GM23338 (cell line): ENCODE results near the gene RNF8. TPM values are rescaled to one million over a fixed set of nuclear protein-coding genes. Genes with fewer than 3 reads are reported as not detected.

ENCODE experiments used
- ATAC-seq: fragments of 200-7000 bp; cut with Tn5 transposase; 3 replicates; pipeline ENCODE4 v1.9.1; 2020
- DNase-seq: peaks from one replicate; pipeline ENCODE4 v3.0.0-alpha.2; 2015; ENCODE audit warnings: low spot score
- H2AFZ ChIP-seq: fragments of 200-600 bp; sonication (generic); 2 replicates; pipeline ENCODE4 v1.8.0; 2016; ENCODE audit warnings: antibody characterized with exemption, mild to moderate bottlenecking, moderate library complexity
- H3F3A ChIP-seq: fragments of 200-600 bp; sonication (generic); replicated peaks from 2 replicates; pipeline ENCODE4 v1.8.0; 2017; ENCODE audit warnings: antibody characterized with exemption, mixed run types, low read depth
- H3K27ac ChIP-seq: fragments of 200-600 bp; sonication (generic); 2 replicates; pipeline ENCODE4 v1.6.1; 2016; ENCODE audit warnings: low read depth
- H3K27me3 ChIP-seq: fragments of 200-600 bp; sonication (generic); 2 replicates; pipeline ENCODE4 v1.8.0; 2016; ENCODE audit warnings: mild to moderate bottlenecking, mixed run types, moderate library complexity; ENCODE audit not compliant: insufficient read depth
- H3K36me3 ChIP-seq: fragments of 200-600 bp; sonication (generic); 2 replicates; pipeline ENCODE4 v1.8.0; 2016; ENCODE audit warnings: mild to moderate bottlenecking; ENCODE audit not compliant: insufficient read depth
- H3K4me1 ChIP-seq: fragments of 200-600 bp; sonication (generic); 2 replicates; pipeline ENCODE4 v1.8.0; 2016; ENCODE audit warnings: mild to moderate bottlenecking, moderate library complexity; ENCODE audit not compliant: insufficient read depth
- H3K4me2 ChIP-seq: fragments of 200-600 bp; sonication (generic); 2 replicates; pipeline ENCODE4 v1.7.1; 2017; ENCODE audit warnings: mixed run types
- H3K4me3 ChIP-seq: fragments of 200-600 bp; sonication (generic); 2 replicates; pipeline ENCODE4 v1.6.1; 2016; ENCODE audit warnings: mixed run types
- H3K79me2 ChIP-seq: fragments of 200-600 bp; sonication (generic); replicated peaks from 2 replicates; pipeline ENCODE4 v1.8.0; 2017; ENCODE audit warnings: mild to moderate bottlenecking; ENCODE audit not compliant: insufficient read depth
- H3K9me2 ChIP-seq: fragments of 200-600 bp; sonication (generic); 2 replicates; pipeline ENCODE4 v1.8.0; 2017; ENCODE audit not compliant: insufficient read depth
- H4K20me1 ChIP-seq: fragments of 200-600 bp; sonication (generic); replicated peaks from 2 replicates; pipeline ENCODE4 v1.8.0; 2017; ENCODE audit warnings: mild to moderate bottlenecking; ENCODE audit not compliant: insufficient read depth
- H3K27ac Mint-ChIP-seq: 2 replicates; pipeline ENCODE4 v1.8.0; 2020; ENCODE audit warnings: inconsistent platforms, mild to moderate bottlenecking, moderate library complexity, mixed read lengths
- H3K27me3 Mint-ChIP-seq: 3 replicates; pipeline ENCODE4 v1.8.0; 2022; ENCODE audit warnings: low read depth, mild to moderate bottlenecking, moderate library complexity, mixed read lengths, inconsistent platforms; ENCODE audit not compliant: insufficient read depth, poor library complexity
- H3K36me3 Mint-ChIP-seq: 3 replicates; pipeline ENCODE4 v1.8.0; 2021; ENCODE audit warnings: low read depth, mild to moderate bottlenecking, inconsistent platforms, moderate library complexity, mixed read lengths
- H3K4me1 Mint-ChIP-seq: 3 replicates; pipeline ENCODE4 v1.8.0; 2020; ENCODE audit warnings: mild to moderate bottlenecking, inconsistent platforms, mixed read lengths
- H3K4me3 Mint-ChIP-seq: 3 replicates; pipeline ENCODE4 v1.8.0; 2021; ENCODE audit warnings: moderate library complexity, mild to moderate bottlenecking, inconsistent platforms, mixed read lengths
- H3K9me3 Mint-ChIP-seq: 3 replicates; pipeline ENCODE4 v1.8.0; 2020; ENCODE audit warnings: moderate library complexity, mild to moderate bottlenecking, inconsistent platforms, mixed read lengths
- CREB1 ChIP-seq: fragments of 250-450 bp; sonication (Bioruptor Pico); IDR thresholded peaks from 2 replicates; pipeline ENCODE4 v1.5.0; 2020; ENCODE audit warnings: low read depth, mild to moderate bottlenecking, moderate library complexity
- CTCF ChIP-seq, 2 experiments: fragments of 200-600 bp in 1 of 2; sonication (generic) in 1 of 2; conservative IDR thresholded peaks; 2 replicates each; pipeline versions ENCODE4 v1.5.1 to v1.6.1; 2016 to 2017; ENCODE audit warnings: antibody characterized with exemption in 2 of 2, low read depth in 2 of 2, mild to moderate bottlenecking in 2 of 2, moderate library complexity in 1 of 2
- ETS1 ChIP-seq: IDR thresholded peaks from 2 replicates; pipeline ENCODE4 v1.6.1; 2016; ENCODE audit warnings: antibody characterized with exemption
- EZH2 ChIP-seq: fragments of 200-600 bp; sonication (generic); IDR thresholded peaks from one replicate; pipeline ENCODE4 v1.8.0; 2017; ENCODE audit warnings: antibody characterized with exemption, mild to moderate bottlenecking, low read depth; ENCODE audit not compliant: unreplicated experiment
- EZH2phosphoT487 ChIP-seq: fragments of 200-600 bp; sonication (generic); IDR thresholded peaks from one replicate; pipeline ENCODE4 v1.8.1; 2018; ENCODE audit warnings: antibody characterized with exemption; ENCODE audit not compliant: unreplicated experiment
- JUNB ChIP-seq: IDR thresholded peaks from one replicate; pipeline ENCODE4 v1.6.1; 2016; ENCODE audit warnings: antibody characterized with exemption; ENCODE audit not compliant: unreplicated experiment
- NANOG ChIP-seq: IDR thresholded peaks from 2 replicates; pipeline ENCODE4 v1.6.1; 2016; ENCODE audit warnings: antibody characterized with exemption, borderline replicate concordance
- POLR2AphosphoS5 ChIP-seq: IDR thresholded peaks from 2 replicates; pipeline ENCODE4 v1.6.1; 2016; ENCODE audit warnings: antibody characterized with exemption, low read depth
- REST ChIP-seq: IDR thresholded peaks from one replicate; pipeline ENCODE4 v1.6.1; 2018; ENCODE audit warnings: antibody characterized with exemption; ENCODE audit not compliant: unreplicated experiment
- STAT1 ChIP-seq: IDR thresholded peaks from one replicate; pipeline ENCODE4 v1.6.1; 2016; ENCODE audit warnings: antibody characterized with exemption; ENCODE audit not compliant: unreplicated experiment
- ZNF114 ChIP-seq: fragments of 250-450 bp; sonication (Bioruptor Pico); IDR thresholded peaks from 2 replicates; pipeline ENCODE4 v1.5.0; 2020; ENCODE audit warnings: mild to moderate bottlenecking, moderate library complexity
- ZNF331 ChIP-seq: fragments of 250-450 bp; sonication (Bioruptor Pico); IDR thresholded peaks from 2 replicates; pipeline ENCODE4 v1.5.0; 2020; ENCODE audit warnings: low read depth, mild to moderate bottlenecking, moderate library complexity
- ZNF462 ChIP-seq: fragments of 250-450 bp; sonication (Bioruptor Pico); IDR thresholded peaks from 2 replicates; pipeline ENCODE4 v1.5.0; 2020; ENCODE audit warnings: mild to moderate bottlenecking, moderate library complexity
- polyA plus RNA-seq: library from polyadenylated mRNA; unstranded; fragments of >200 nt; fragmentation: Nextera tagmentation; extraction: Ambion mirVana; gene quantifications from 2 replicates; pipeline ENCODE4 v1.2.1, GENCODE V29; 2016
- total RNA-seq: library from RNA; depleted of rRNA; stranded (reverse); fragments of >200 nt; shearing (Covaris generic); gene quantifications from 2 replicates; pipeline ENCODE4 v1.2.3, GENCODE V29; 2014

RNF8 gene
- total and polyA plus RNA-seq, 2 experiments from 2014 or later: 41.6 to 55.2 TPM

- DNase-seq: no peak
- Mint-ChIP-seq H3K27me3 (peaks cover 2% of the 10 kb centered on the region), H3K9me3 (no peaks in the 10 kb centered on the region), H3K4me3 (no peak overlapping the region), H3K4me1 (no peaks in the 10 kb centered on the region), H3K36me3 (peaks cover 15% of the 10 kb centered on the region), H3K27ac (no peak overlapping the region)
- Histone ChIP-seq H3K36me3 (peaks cover 16% of the 10 kb centered on the region), H3K27me3 (no peaks in the 10 kb centered on the region), H3K9me2 (no peaks in the 10 kb centered on the region), H3K4me1 (no peaks in the 10 kb centered on the region), H3K27ac (no peak overlapping the region), H3K4me3 (no peak overlapping the region), H3K4me2 (no peak overlapping the region), H4K20me1 (no peaks in the 10 kb centered on the region; the same call in none of the 2 replicates), H2AFZ (no peak overlapping the region), H3F3A (no peaks in the 10 kb centered on the region), H3K79me2 (no peaks in the 10 kb centered on the region)
- TF ChIP-seq ZNF462 (CRISPR knock-in tag) (no peak), NANOG (no peak), POLR2AphosphoS5 (no peak), CREB1 (CRISPR knock-in tag) (no peak), EZH2phosphoT487 (no peak), ZNF114 (no peak), JUNB (no peak), STAT1 (no peak), ZNF331 (CRISPR knock-in tag) (no peak), REST (no peak), EZH2 (no peak), CTCF (conservative IDR thresholded peaks at IDR 0.05; ENCODE audit: low read depth in 2 of 2) (no peak), ETS1 (no peak)
- ATAC-seq: no peak
Measured at GRCh38 chr6:37319856-37320480, 33.8 kb upstream of the RNF8 start.
